Fibroblast of the aortic adventitia (primary cell): Measurements from ENCODE around the gene NKTR. TPM values are rescaled to one million over a fixed set of nuclear protein-coding genes. Genes with fewer than 3 reads are reported as not detected.
A peak's percentile ranks its signal among the peaks of the same experiment; 100 is the strongest.
"Not testable (repeated sequence)": the region's sequence is repeated elsewhere in the genome, so short reads cannot be mapped to it uniquely, and the experiment has no call there.

Experiments
- DNase-seq: peaks from one replicate; pipeline ENCODE4 v3.0.0-alpha.2; 2010; ENCODE audit warnings: low read depth
- H3K4me3 ChIP-seq: 2 replicates; pipeline ENCODE4 v1.5.1; 2011; ENCODE audit warnings: low read depth, mild to moderate bottlenecking, control low read depth, low read length, moderate library complexity
- CTCF ChIP-seq: IDR thresholded peaks from 2 replicates; pipeline ENCODE4 v1.5.1; 2011; ENCODE audit warnings: mild to moderate bottlenecking, low read length, control low read depth, inconsistent platforms; ENCODE audit not compliant: insufficient read depth
- total RNA-seq: library from RNA; depleted of rRNA; stranded (reverse); fragments of >200 nt; gene quantifications from 2 replicates; pipeline ENCODE4 v1.2.3, GENCODE V29; 2012; ENCODE audit warnings: low replicate concordance

Gene NKTR
- total RNA-seq, result 91.8 and 101 TPM in 2 replicates

DNA sequence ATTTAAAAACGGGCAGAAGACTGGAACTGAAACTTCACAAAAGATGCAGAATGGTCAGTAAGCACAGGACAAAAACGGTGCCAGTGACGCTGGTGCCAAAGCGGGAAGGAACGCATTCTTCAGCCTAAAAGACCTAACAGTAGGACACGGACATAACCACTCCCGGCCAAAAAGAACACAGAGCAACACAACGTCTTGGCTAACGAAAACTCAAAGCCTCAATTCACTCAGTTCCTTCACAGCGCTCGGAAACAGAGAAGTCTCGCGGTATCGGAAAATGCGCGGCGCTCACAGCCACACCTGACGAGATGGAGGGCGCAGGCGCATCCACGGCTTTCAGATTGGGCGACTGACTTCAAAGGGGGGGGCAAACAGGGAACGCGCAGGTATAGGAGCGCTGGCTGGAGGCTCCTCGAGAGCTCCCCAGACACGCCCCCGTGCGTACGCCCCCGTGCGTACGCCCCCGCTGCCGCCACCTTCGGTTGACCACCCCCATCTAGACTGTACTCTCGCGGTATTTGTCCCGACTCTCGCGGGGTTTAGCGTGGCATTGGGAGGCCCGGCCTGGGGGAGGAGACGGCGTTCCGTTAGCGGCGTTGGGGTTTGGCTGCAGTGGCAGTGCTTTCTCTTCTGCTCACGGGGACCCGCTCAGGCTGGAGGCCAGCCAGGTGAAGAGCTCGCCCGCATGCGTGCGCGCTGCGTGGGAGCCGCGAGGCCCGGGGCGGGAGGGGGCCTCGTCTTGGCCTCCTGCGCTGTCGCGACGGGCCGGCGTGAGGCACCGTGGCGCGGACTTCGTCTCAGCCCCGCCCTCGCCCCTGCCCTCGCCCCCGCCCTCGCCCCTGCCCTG, at the start of gene NKTR:
Gene NKTR, plus strand, starts transcription at position 576 of the 847 bp plus-strand sequence. CDS start 321 bp downstream, outside the sequence.
- TF ChIP-seq CTCF, result no peak
- H3K4me3 ChIP-seq, result peak within 1 kb of the TSS; percentile 85
- peak; percentile 96 for DNase-seq

DNA sequence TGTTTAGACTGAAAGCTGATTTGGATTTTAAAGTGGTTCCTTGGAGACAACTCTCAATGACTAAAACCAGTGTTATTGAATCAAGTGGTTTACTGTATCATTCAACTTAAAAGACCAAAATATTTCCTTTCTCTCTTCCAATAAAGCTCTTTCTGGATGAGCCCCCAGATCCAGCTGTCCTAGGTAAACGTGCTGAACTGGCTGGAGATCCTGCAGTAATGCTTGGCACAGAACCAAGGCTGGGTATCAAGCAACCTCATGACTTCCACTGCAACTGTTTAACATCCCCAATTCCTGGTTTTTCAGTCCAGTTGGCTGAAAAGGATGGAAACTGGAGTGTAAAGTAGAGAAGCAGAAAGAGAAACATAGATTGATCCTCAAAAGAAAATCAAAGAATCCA, 47.7 kb upstream of the NKTR start:
- no peak for DNase-seq
- H3K4me3 ChIP-seq, result no peak overlapping the region
- TF ChIP-seq CTCF, result no peak

- DNase-seq, result no peak
- H3K4me3 ChIP-seq, result no peak overlapping the region
- no peak for TF ChIP-seq CTCF
Measured at GRCh38 chr3:42556089-42556632, 44.3 kb upstream of the NKTR start.

DNA sequence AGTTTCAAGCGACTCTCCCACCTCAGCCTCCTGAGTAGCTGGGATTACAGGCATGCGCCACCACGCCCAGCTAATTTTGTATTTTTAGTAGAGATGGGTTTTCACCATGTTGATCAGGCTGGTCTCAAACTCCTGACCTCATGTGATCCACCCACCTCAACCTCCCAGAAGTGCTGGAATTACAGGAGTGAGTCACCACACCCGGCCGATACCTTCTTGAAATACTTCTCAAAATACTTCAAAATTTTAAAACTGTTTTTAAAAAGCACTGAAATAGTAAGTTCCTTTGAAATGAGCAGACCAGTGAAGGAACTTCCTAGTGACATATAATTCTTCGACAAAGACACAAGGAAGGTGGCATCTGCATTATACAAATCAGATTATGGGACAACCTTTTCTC, 43.7 kb upstream of the NKTR start:
- not testable (repeated sequence) for DNase-seq, H3K4me3 ChIP-seq

- no peak overlapping the region for H3K4me3 ChIP-seq
- no peak for TF ChIP-seq CTCF
- DNase-seq, result no peak
Measured at GRCh38 chr3:42557854-42558253, 42.6 kb upstream of the NKTR start.

DNA sequence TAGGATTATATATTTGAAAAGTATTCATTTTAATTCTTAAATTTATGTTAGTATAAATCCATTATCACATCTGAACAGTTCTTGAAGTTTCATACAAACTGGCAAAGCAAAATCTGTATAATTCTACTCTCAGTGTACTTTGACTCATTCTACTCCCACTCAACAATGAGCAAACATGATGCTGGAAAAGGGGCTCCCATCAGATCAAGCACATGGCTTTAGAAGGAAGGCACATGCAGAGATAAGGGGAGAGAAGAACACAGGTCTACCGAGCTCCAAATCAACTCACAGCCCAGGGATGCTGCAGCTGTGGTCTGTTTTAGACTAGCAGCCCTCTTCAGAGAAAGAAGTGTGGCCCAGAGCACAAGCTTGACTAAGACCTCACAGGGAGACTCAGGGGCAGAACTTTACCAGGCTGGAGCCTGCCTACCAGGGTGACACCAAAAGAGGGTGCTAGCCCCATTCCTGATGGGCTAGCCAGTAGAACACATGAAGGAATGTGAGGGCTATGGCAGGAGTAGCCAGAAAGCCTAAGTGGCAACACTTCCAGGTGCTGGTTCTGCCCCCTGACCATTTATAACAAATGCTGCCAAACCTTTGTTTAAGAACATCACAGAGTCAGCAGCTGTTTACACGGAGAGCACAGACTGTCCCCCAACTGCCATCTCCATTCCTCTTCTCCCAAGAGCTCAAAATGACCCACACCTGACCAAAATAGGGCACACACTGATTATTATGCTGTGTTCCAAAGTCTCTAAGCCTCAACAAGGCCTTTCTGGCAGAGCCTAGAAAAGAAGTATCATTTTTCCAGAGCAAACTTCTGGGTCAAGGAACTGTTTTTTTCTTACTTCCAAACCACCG, 38.2 kb upstream of the NKTR start:
- no peak for TF ChIP-seq CTCF
- no peak for DNase-seq
- no peak overlapping the region for H3K4me3 ChIP-seq
